HEK293 (cell line): ENCODE measurements around the gene ZNF276.
A peak's percentile ranks its signal among the peaks of the same experiment; 100 is the strongest.
"Not testable (repeated sequence)": the region's sequence is repeated elsewhere in the genome, so short reads cannot be mapped to it uniquely, and the experiment has no call there.

ENCODE experiments used
- CTCF ChIA-PET: fragments of 350-600 bp; formaldehyde crosslinking; extraction: SDS; loops from one replicate; lab custom pipeline; 2021; ENCODE audit warnings: antibody characterized with exemption; lab: Yijun Ruan, JAX
- POLR2A ChIA-PET: fragments of 300-600 bp; formaldehyde crosslinking; extraction: SDS; loops from one replicate; lab custom pipeline; 2020; ENCODE audit warnings: antibody characterized with exemption, inconsistent platforms; lab: Yijun Ruan, JAX
- H3K27ac ChIP-seq: fragments of 200-500 bp; sonication (Bioruptor generic); 2 replicates; pipeline ENCODE4 v1.5.1; 2014; ENCODE audit warnings: low read depth, low read length, control low read depth, inconsistent platforms; ENCODE audit errors: extremely low read depth
- H3K36me3 ChIP-seq, 2 experiments: fragments of 200-500 bp in 1 of 2; sonication (Bioruptor generic) in 1 of 2; 1 replicate in 1 of 2; 2 replicates in 1 of 2; pipeline ENCODE4 v1.5.1; 2014 to 2017; ENCODE audit warnings: inconsistent platforms in 2 of 2, low read length in 2 of 2; ENCODE audit not compliant: control insufficient read depth in 2 of 2, insufficient read depth in 1 of 2
- H3K4me1 ChIP-seq: fragments of 200-500 bp; sonication (Bioruptor generic); 2 replicates; pipeline ENCODE4 v1.5.1; 2014; ENCODE audit warnings: mild to moderate bottlenecking, low read length, inconsistent platforms; ENCODE audit not compliant: control insufficient read depth, insufficient read depth
- H3K4me3 ChIP-seq: 2 replicates; pipeline ENCODE4 v1.5.1; 2011; ENCODE audit warnings: low read depth, mild to moderate bottlenecking, control low read depth, low read length, moderate library complexity
- H3K9me3 ChIP-seq: fragments of 200-500 bp; sonication (Bioruptor generic); 2 replicates; pipeline ENCODE4 v1.5.1; 2014; ENCODE audit warnings: low read depth, low read length, inconsistent platforms; ENCODE audit not compliant: control insufficient read depth, insufficient read depth
- BCL11B ChIP-seq: fragments of 450-650 bp; formaldehyde crosslinking; IDR thresholded peaks from 2 replicates; pipeline ENCODE4 v1.5.1; 2016; ENCODE audit warnings: low read depth, missing biosample characterization, missing genetic modification characterization
- EGR2 ChIP-seq: fragments of 450-650 bp; formaldehyde crosslinking; IDR thresholded peaks from 2 replicates; pipeline ENCODE4 v1.5.1; 2016; ENCODE audit warnings: low read depth, missing biosample characterization, missing genetic modification characterization
- HOXC10 ChIP-seq: sonication (generic); formaldehyde crosslinking; IDR thresholded peaks from 2 replicates; pipeline ENCODE4 v1.8.1; 2023; ENCODE audit warnings: mild to moderate bottlenecking, missing genetic modification reagents
- SP3 ChIP-seq: fragments of 450-650 bp; formaldehyde crosslinking; IDR thresholded peaks from 2 replicates; pipeline ENCODE4 v1.5.1; 2016; ENCODE audit warnings: missing biosample characterization, missing genetic modification characterization
- ZBTB48 ChIP-seq: fragments of 450-650 bp; formaldehyde crosslinking; IDR thresholded peaks from 2 replicates; pipeline ENCODE4 v1.5.1; 2016; ENCODE audit warnings: missing biosample characterization, missing genetic modification characterization
- ZBTB7A ChIP-seq: fragments of 450-650 bp; formaldehyde crosslinking; IDR thresholded peaks from 2 replicates; pipeline ENCODE4 v1.5.1; 2016; ENCODE audit warnings: low read depth, missing biosample characterization, missing genetic modification characterization
- ZIC2 ChIP-seq: fragments of 450-650 bp; formaldehyde crosslinking; IDR thresholded peaks from 2 replicates; pipeline ENCODE4 v1.5.1; 2016; ENCODE audit warnings: missing biosample characterization, missing genetic modification characterization
- ZNF274 ChIP-seq, 2 experiments: fragments of 200-500 bp in 1 of 2; fragments of 450-650 bp in 1 of 2; sonication (Bioruptor generic) in 1 of 2; formaldehyde crosslinking in 1 of 2; IDR thresholded peaks; 2 replicates each; pipeline versions ENCODE4 v1.5.1 to v1.6.1; 2014 to 2016; ENCODE audit warnings: borderline replicate concordance in 1 of 2, inconsistent platforms in 1 of 2, low read length in 1 of 2, missing biosample characterization in 1 of 2, missing genetic modification characterization in 1 of 2
- ZNF394 ChIP-seq: fragments of 450-650 bp; formaldehyde crosslinking; IDR thresholded peaks from 2 replicates; pipeline ENCODE4 v1.5.1; 2016; ENCODE audit warnings: missing biosample characterization, missing genetic modification characterization, mild to moderate bottlenecking, moderate library complexity, borderline replicate concordance
- ZNF558 ChIP-seq: fragments of 450-650 bp; formaldehyde crosslinking; IDR thresholded peaks from 2 replicates; pipeline ENCODE4 v1.5.1; 2016; ENCODE audit warnings: missing biosample characterization, missing genetic modification characterization
- ZNF561 ChIP-seq: fragments of 450-650 bp; IDR thresholded peaks from 2 replicates; pipeline ENCODE4 v1.5.1; 2018; ENCODE audit warnings: missing biosample characterization, missing genetic modification characterization, borderline replicate concordance
- ZNF747 ChIP-seq: fragments of 450-650 bp; formaldehyde crosslinking; IDR thresholded peaks from 2 replicates; pipeline ENCODE4 v1.5.1; 2016; ENCODE audit warnings: missing biosample characterization, missing genetic modification characterization
- TF ChIP-seq, protein P1 (sequence below): fragments of 450-650 bp; formaldehyde crosslinking; IDR thresholded peaks from 2 replicates; pipeline ENCODE4 v1.5.1; 2016; ENCODE audit warnings: missing biosample characterization, missing genetic modification characterization
- TF ChIP-seq, protein P2 (sequence below): fragments of 450-650 bp; formaldehyde crosslinking; IDR thresholded peaks from 2 replicates; pipeline ENCODE4 v1.5.1; 2016; ENCODE audit warnings: missing biosample characterization, missing genetic modification characterization
- TF ChIP-seq, protein P3 (sequence below): fragments of 450-650 bp; formaldehyde crosslinking; IDR thresholded peaks from 2 replicates; pipeline ENCODE4 v1.5.1; 2016; ENCODE audit warnings: missing biosample characterization, missing genetic modification characterization, borderline replicate concordance
- TF ChIP-seq, protein P4 (sequence below): fragments of 450-650 bp; formaldehyde crosslinking; IDR thresholded peaks from 2 replicates; pipeline ENCODE4 v1.5.1; 2016; ENCODE audit warnings: missing biosample characterization, missing genetic modification characterization

Gene ZNF276

DNA sequence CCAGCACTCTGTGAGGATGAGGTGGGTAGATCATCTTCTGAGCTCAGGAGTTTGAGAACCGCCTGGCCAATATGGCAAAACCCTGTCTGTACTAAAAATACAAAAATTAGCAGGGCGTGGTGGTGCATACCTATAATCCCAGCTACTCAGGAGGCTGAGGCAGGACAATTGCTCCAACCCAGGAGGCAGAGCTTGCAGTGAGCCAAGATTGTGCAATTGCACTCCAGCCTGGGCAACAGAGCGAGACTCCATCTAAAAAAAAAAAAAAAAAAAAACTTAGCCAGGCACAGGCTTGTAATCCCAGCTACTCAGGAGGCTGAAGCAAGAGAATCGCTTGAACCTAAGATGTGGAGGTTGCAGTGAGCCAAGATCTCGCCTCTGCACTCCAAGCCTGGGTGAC lies 56.9 kb downstream of the ZNF276 start:
- TF ChIP-seq, protein P1, sequence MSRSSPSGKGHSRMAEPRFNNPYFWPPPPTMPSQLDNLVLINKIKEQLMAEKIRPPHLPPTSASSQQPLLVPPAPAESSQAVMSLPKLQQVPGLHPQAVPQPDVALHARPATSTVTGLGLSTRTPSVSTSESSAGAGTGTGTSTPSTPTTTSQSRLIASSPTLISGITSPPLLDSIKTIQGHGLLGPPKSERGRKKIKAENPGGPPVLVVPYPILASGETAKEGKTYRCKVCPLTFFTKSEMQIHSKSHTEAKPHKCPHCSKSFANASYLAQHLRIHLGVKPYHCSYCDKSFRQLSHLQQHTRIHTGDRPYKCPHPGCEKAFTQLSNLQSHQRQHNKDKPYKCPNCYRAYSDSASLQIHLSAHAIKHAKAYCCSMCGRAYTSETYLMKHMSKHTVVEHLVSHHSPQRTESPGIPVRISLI (tag by site-specific recombination) = peak; percentile 83
- H3K9me3 ChIP-seq, H3K4me3 ChIP-seq, H3K4me1 ChIP-seq, H3K27ac ChIP-seq, CTCF ChIA-PET: not testable (repeated sequence)
- peaks cover 61 to 84% of the 10 kb centered on the region in 2 experiments; a peak in 2 of 3 replicates for H3K36me3 ChIP-seq
- POLR2A ChIA-PET = interaction anchor here (0.7 kb wide), 1 partner anchor 16 kb away, joined by 4 read pairs; no protein-coding TSS in a partner anchor

DNA sequence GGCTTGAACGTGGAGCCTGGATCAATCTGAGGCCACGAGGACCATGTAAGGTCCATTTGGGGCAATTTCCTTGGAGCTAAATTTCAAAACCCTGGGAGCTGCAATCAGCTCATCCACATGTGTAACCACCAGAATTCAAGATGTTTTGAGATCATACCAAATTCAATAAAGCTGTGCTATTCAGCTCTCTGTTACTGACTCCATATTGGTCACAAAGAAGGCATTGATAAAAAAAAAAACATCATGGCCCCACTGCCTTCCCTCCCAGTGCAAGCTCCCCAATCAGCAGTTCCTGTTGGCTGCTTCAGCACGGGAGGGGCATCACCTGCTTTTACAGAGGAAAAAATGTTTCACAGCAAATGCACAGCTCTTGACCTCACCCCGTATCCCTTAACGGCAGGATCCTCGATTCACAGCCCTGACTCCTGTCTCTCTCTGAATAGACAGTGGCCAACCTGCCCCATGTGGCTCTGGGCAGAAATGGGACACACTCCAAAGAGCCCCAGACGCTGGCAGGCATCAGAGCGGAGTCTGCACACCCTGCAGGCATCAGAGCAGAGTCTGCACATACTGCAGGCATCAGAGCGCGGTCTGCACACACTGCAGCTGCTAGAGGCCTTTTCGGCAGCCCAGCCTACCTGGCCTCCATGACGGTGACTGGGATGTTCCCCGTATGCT lies 58.0 kb downstream of the ZNF276 start:
- Histone ChIP-seq H3K4me1 (no peaks in the 10 kb centered on the region), H3K27ac (no peak overlapping the region), H3K36me3 (peaks cover 66 to 84% of the 10 kb centered on the region in 2 experiments; a peak in 2 of 3 replicates), H3K9me3 (no peaks in the 10 kb centered on the region), H3K4me3 (no peak overlapping the region)
- no peak for TF ChIP-seq ZBTB48
- TF ChIP-seq SP3 (tag by site-specific recombination) = no peak
- TF ChIP-seq ZNF558 (tag by site-specific recombination) = no peak
- TF ChIP-seq, protein P2, sequence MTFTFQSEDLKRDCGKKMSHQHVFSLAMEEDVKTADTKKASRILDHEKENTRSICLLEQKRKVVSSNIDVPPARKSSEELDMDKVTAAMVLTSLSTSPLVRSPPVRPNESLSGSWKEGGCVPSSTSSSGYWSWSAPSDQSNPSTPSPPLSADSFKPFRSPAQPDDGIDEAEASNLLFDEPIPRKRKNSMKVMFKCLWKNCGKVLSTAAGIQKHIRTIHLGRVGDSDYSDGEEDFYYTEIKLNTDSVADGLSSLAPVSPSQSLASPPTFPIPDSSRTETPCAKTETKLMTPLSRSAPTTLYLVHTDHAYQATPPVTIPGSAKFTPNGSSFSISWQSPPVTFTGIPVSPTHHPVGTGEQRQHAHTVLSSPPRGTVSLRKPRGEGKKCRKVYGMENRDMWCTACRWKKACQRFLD (tag by site-specific recombination) = no peak
- CTCF ChIA-PET = no interaction called here
- POLR2A ChIA-PET = no interaction called here

DNA sequence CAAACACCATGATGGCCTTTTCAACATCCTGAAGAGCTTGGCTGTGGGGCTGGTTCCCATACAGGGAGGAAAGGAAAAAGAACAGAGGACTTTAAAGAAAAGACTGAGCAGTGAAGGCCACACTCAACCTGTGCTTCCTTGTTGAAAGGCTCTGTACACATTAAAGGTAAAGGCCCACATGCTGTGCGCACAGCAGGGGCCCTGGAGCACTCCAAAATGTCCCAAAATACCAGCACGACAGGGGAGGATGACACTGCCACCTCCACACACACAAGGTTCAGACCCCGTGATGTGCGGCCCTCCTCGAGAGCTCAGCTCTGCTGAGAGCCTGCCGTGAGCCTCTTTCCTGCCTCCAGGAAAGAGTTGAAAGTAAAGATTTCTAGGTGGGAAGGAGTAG lies 58.6 kb downstream of the ZNF276 start:
- POLR2A ChIA-PET = no interaction called here
- Histone ChIP-seq H3K4me3 (no peak overlapping the region), H3K4me1 (no peaks in the 10 kb centered on the region), H3K27ac (no peak overlapping the region), H3K9me3 (no peaks in the 10 kb centered on the region), H3K36me3 (peaks cover 61 to 86% of the 10 kb centered on the region in 2 experiments; a peak in 2 of 3 replicates)
- no peak for TF ChIP-seq HOXC10 (CRISPR knock-in tag)
- TF ChIP-seq ZNF394 (tag by site-specific recombination) = no peak
- no peak for TF ChIP-seq ZNF274 (IDR thresholded peaks at IDR 0.05; ENCODE audit: low read length)
- no peak for TF ChIP-seq ZNF274 (tag by site-specific recombination; IDR thresholded peaks at IDR 0.05; ENCODE audit: borderline replicate concordance)
- TF ChIP-seq, protein P3, sequence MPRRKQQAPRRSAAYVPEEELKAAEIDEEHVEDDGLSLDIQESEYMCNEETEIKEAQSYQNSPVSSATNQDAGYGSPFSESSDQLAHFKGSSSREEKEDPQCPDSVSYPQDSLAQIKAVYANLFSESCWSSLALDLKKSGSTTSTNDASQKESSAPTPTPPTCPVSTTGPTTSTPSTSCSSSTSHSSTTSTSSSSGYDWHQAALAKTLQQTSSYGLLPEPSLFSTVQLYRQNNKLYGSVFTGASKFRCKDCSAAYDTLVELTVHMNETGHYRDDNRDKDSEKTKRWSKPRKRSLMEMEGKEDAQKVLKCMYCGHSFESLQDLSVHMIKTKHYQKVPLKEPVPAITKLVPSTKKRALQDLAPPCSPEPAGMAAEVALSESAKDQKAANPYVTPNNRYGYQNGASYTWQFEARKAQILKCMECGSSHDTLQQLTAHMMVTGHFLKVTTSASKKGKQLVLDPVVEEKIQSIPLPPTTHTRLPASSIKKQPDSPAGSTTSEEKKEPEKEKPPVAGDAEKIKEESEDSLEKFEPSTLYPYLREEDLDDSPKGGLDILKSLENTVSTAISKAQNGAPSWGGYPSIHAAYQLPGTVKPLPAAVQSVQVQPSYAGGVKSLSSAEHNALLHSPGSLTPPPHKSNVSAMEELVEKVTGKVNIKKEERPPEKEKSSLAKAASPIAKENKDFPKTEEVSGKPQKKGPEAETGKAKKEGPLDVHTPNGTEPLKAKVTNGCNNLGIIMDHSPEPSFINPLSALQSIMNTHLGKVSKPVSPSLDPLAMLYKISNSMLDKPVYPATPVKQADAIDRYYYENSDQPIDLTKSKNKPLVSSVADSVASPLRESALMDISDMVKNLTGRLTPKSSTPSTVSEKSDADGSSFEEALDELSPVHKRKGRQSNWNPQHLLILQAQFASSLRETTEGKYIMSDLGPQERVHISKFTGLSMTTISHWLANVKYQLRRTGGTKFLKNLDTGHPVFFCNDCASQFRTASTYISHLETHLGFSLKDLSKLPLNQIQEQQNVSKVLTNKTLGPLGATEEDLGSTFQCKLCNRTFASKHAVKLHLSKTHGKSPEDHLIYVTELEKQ (tag by site-specific recombination) = no peak
- 0 out of 2 replicates have a peak, but pooled peaks have one; percentile 15 for TF ChIP-seq ZIC2 (tag by site-specific recombination)
- CTCF ChIA-PET = no interaction called here

DNA sequence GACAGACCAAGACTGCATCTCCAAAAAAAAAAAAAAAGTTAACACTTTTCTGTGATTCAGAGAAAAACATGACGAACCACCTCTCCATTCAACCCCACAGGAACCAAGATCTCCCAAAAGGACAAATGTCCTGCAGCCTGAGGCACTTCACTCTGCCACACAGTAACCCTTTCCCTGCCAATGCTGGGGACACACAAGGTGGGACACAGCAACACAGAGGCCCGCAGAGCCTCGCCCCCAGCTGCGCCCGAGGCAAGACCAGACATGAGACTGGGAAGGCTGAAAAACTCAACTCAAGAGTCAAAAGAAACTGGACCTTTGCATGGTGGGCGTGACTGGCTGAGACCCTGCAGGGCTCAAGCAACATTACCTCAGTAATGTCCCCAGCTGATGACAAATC lies 61.2 kb downstream of the ZNF276 start:
- CTCF ChIA-PET = no interaction called here
- POLR2A ChIA-PET = interaction anchor here (0.7 kb wide), 2 partner anchors 140 to 1083 kb away, joined by 3 read pairs; no protein-coding TSS in a partner anchor
- H3K9me3 ChIP-seq = no peaks in the 10 kb centered on the region
- H3K4me3 ChIP-seq = no peak overlapping the region
- no peak overlapping the region for H3K27ac ChIP-seq
- peaks cover 65 to 90% of the 10 kb centered on the region in 2 experiments for H3K36me3 ChIP-seq
- no peaks in the 10 kb centered on the region for H3K4me1 ChIP-seq
- TF ChIP-seq ZNF561 = no peak
- TF ChIP-seq ZNF747 (tag by site-specific recombination) = no peak
- no peak for TF ChIP-seq EGR2 (tag by site-specific recombination)
- TF ChIP-seq ZBTB7A (tag by site-specific recombination) = no peak
- TF ChIP-seq BCL11B (tag by site-specific recombination) = no peak
- TF ChIP-seq, protein P4, sequence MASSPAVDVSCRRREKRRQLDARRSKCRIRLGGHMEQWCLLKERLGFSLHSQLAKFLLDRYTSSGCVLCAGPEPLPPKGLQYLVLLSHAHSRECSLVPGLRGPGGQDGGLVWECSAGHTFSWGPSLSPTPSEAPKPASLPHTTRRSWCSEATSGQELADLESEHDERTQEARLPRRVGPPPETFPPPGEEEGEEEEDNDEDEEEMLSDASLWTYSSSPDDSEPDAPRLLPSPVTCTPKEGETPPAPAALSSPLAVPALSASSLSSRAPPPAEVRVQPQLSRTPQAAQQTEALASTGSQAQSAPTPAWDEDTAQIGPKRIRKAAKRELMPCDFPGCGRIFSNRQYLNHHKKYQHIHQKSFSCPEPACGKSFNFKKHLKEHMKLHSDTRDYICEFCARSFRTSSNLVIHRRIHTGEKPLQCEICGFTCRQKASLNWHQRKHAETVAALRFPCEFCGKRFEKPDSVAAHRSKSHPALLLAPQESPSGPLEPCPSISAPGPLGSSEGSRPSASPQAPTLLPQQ (tag by site-specific recombination) = no peak
